Breast epithelium (tissue), 3 donors: Measurements from ENCODE around the gene UNC5B.
"Not testable (repeated sequence)": the region's sequence is repeated elsewhere in the genome, so short reads cannot be mapped to it uniquely, and the experiment has no call there.

ENCODE experiments used
- POLR2A ChIP-seq: fragments of 450-650 bp; IDR thresholded peaks from one replicate; pipeline ENCODE4 v1.6.1; 2016; ENCODE audit warnings: antibody characterized with exemption, mild to moderate bottlenecking, moderate library complexity
- POLR2AphosphoS5 ChIP-seq, 3 donors: sonication (generic); formaldehyde crosslinking; IDR thresholded peaks; one replicate each; pipeline ENCODE4 v1.6.1; 2017; ENCODE audit warnings: antibody characterized with exemption in 3 of 3
- TF ChIP-seq, protein P1 (sequence below), 3 donors: fragments of 450-650 bp; IDR thresholded peaks; one replicate each; pipeline ENCODE4 v1.5.1; 2016 to 2017; ENCODE audit warnings: antibody characterized with exemption in 3 of 3, mild to moderate bottlenecking in 3 of 3, moderate library complexity in 3 of 3

DNA sequence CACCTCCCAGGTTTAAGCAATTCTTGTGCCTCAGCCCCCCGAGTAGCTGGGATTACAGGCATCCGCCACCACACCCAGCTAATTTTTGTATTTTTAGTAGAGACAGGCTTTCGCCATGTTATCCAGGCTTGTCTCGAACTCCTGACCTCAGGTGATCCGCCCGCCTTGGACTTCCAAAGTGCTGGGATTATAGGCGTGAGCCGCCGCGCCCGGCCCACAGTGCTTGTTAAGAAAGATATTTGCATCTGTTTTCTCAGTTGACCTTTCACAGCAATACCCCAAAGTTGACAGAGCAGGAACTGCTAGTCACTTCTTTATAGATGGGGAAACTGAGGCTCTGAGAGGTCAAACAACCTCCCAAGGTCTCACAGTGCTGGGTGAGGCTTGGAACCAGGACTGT, 60.6 kb downstream of the UNC5B start:
- TF ChIP-seq POLR2A; POLR2AphosphoS5 (IDR thresholded peaks at IDR 0.05): not testable (repeated sequence)
- TF ChIP-seq, protein P1, sequence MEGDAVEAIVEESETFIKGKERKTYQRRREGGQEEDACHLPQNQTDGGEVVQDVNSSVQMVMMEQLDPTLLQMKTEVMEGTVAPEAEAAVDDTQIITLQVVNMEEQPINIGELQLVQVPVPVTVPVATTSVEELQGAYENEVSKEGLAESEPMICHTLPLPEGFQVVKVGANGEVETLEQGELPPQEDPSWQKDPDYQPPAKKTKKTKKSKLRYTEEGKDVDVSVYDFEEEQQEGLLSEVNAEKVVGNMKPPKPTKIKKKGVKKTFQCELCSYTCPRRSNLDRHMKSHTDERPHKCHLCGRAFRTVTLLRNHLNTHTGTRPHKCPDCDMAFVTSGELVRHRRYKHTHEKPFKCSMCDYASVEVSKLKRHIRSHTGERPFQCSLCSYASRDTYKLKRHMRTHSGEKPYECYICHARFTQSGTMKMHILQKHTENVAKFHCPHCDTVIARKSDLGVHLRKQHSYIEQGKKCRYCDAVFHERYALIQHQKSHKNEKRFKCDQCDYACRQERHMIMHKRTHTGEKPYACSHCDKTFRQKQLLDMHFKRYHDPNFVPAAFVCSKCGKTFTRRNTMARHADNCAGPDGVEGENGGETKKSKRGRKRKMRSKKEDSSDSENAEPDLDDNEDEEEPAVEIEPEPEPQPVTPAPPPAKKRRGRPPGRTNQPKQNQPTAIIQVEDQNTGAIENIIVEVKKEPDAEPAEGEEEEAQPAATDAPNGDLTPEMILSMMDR (IDR thresholded peaks at IDR 0.05): not testable (repeated sequence)
